ENCODE data around the gene PTPRM. TPM values are rescaled to one million over a fixed set of nuclear protein-coding genes. Genes with fewer than 3 reads are reported as not detected.
A peak's percentile ranks its signal among the peaks of the same experiment; 100 is the strongest.

Gene PTPRM
- total and polyA plus RNA-seq, 2 of the 8 experiments (the other 6 are each of a cell fraction or from before 2014, with no cell fraction given): 4.1 to 7.0 TPM

- ChIA-PET POLR2A (ENCODE audit: partially characterized antibody) (no interaction called here), CTCF (ENCODE audit: partially characterized antibody) (interaction anchor here (3.0 kb wide), 1 partner anchor 11 kb away, joined by 11 read pairs; no protein-coding TSS in a partner anchor)
- Histone ChIP-seq H3K4ac (replicated peaks; ENCODE audit: insufficient read length, low read depth, low read length) (no peak overlapping the region), H3K14ac (ENCODE audit: insufficient read length) (no peak overlapping the region), H3K27ac (ENCODE audit: low read depth, low read length) (no peak overlapping the region), H3K27me3 (replicated peaks in 1 of 4; ENCODE audit: control insufficient read depth in 3 of 4, extremely low read depth in 1 of 4, insufficient read depth in 3 of 4, low read length in 3 of 4) (no peaks in the 10 kb centered on the region), H3K18ac (ENCODE audit: extremely low read depth, low read length) (peak overlapping the region; percentile 54; the same call in 1 of the 2 replicates), H2BK20ac (ENCODE audit: low read length) (0 out of 2 replicates have a peak overlapping the region, but pooled peaks have one; percentile 11), H2BK120ac (replicated peaks; ENCODE audit: low read depth, low read length) (no peak overlapping the region), H4K8ac (ENCODE audit: extremely low read depth, insufficient read depth, low read length) (no peak overlapping the region), H4K20me1 (replicated peaks in 1 of 2; ENCODE audit: control insufficient read depth in 1 of 2, insufficient read depth in 2 of 2, low read length in 2 of 2) (no peaks in the 10 kb centered on the region), H3K56ac (replicated peaks; ENCODE audit: insufficient read length, low read depth, low read length) (no peak overlapping the region), H3K79me1 (ENCODE audit: low read depth, low read length) (no peaks in the 10 kb centered on the region), H3K4me1 (replicated peaks in 1 of 4; ENCODE audit: control insufficient read depth in 3 of 4, insufficient read depth in 4 of 4, low read length in 3 of 4) (peaks cover 0 to 12% (median 5%) of the 10 kb centered on the region in 4 experiments; a peak in 6 of 7 replicates), H3K23me2 (ENCODE audit: low read depth, low read length) (no peaks in the 10 kb centered on the region), H2BK5ac (ENCODE audit: low read depth, low read length) (peak overlapping the region; percentile 36; the same call in 1 of the 2 replicates), H2AFZ (ENCODE audit: low read length) (peak overlapping the region; percentile 87; the same call in 1 of the 2 replicates), H3K36me3 (ENCODE audit: control insufficient read depth in 2 of 4, insufficient read depth in 4 of 4, low read length in 3 of 4) (no peaks in the 10 kb centered on the region), H4K5ac (ENCODE audit: insufficient read length, low read depth, low read length) (no peak overlapping the region), H2BK15ac (ENCODE audit: low read length) (no peak overlapping the region), H3K9me3 (ENCODE audit: insufficient read depth in 2 of 2, low read depth in 1 of 2, low read length in 1 of 2) (no peaks in the 10 kb centered on the region), H3K9ac (replicated peaks in 1 of 4; ENCODE audit: extremely low read depth in 1 of 4, low read depth in 3 of 4, low read length in 3 of 4) (no peak overlapping the region), H2AK5ac (ENCODE audit: low read depth, low read length) (no peak overlapping the region), H4K91ac (replicated peaks; ENCODE audit: insufficient read length, low read length) (peak overlapping the region; percentile 15), H3K23ac (ENCODE audit: insufficient read length) (no peak overlapping the region), H3K79me2 (ENCODE audit: control insufficient read depth in 1 of 2, insufficient read depth in 2 of 2, low read length in 2 of 2) (no peaks in the 10 kb centered on the region), H3K4me2 (ENCODE audit: insufficient read depth in 1 of 2, low read depth in 2 of 2, low read length in 2 of 2) (peak overlapping the region in 1 of 2 experiments; percentile 23; a peak in 1 of 4 replicates), H3K4me3 (ENCODE audit: extremely low read depth in 1 of 4, insufficient read depth in 2 of 4, low read depth in 3 of 4, low read length in 4 of 4) (no peak overlapping the region), H2BK12ac (ENCODE audit: low read depth, low read length) (peak overlapping the region; percentile 84)
- no peak for DNase-seq (ENCODE audit: low read depth in 1 of 2, low spot score in 2 of 2)
- FAIRE-seq: peak; percentile 32
- WGBS, 2 experiments (ENCODE audit: extremely low coverage in 1 of 2, insufficient coverage in 1 of 2, insufficient read length in 1 of 2, insufficient replicate concordance in 2 of 2, low coverage in 1 of 2, low lambda C conversion rate in 2 of 2, missing lambda C conversion rate in 1 of 2): 60% methylated on average over 8 of the region's 8 CpGs; no CpG with 5 or more reads in 1 of the 2 experiments
- TF ChIP-seq RXRA (IDR thresholded peaks at IDR 0.05; ENCODE audit: insufficient read depth, low read depth, low read length): no peak
- peak in 1 of 2 experiments; percentile 31; a peak in 2 of 4 replicates for TF ChIP-seq RAD21 (IDR thresholded peaks at IDR 0.05 in 1 of 2, conservative IDR thresholded peaks at IDR 0.05 in 1 of 2; ENCODE audit: low read depth in 2 of 2, low read length in 2 of 2)
- TF ChIP-seq SIX5 (IDR thresholded peaks at IDR 0.05; ENCODE audit: low read depth, low read length): no peak
- TF ChIP-seq, protein P1, sequence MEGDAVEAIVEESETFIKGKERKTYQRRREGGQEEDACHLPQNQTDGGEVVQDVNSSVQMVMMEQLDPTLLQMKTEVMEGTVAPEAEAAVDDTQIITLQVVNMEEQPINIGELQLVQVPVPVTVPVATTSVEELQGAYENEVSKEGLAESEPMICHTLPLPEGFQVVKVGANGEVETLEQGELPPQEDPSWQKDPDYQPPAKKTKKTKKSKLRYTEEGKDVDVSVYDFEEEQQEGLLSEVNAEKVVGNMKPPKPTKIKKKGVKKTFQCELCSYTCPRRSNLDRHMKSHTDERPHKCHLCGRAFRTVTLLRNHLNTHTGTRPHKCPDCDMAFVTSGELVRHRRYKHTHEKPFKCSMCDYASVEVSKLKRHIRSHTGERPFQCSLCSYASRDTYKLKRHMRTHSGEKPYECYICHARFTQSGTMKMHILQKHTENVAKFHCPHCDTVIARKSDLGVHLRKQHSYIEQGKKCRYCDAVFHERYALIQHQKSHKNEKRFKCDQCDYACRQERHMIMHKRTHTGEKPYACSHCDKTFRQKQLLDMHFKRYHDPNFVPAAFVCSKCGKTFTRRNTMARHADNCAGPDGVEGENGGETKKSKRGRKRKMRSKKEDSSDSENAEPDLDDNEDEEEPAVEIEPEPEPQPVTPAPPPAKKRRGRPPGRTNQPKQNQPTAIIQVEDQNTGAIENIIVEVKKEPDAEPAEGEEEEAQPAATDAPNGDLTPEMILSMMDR (IDR thresholded peaks at IDR 0.05; ENCODE audit: control extremely low read depth in 1 of 3, insufficient read depth in 1 of 3, low read depth in 1 of 3, low read length in 3 of 3): peak in 2 of 3 experiments; percentile 9 to 30; a peak in 3 of 4 replicates
- 0 out of 2 replicates have a peak, but pooled peaks have one; percentile 1 for TF ChIP-seq TEAD4 (IDR thresholded peaks at IDR 0.05; ENCODE audit: low read depth, low read length)
These were observed 156.4 kb downstream of the PTPRM start for GRCh38 chr18:7723558-7723957.
